ENCODE data around the gene CPT1A.

Gene CPT1A

GRCh38 chr11:68798221-68798813 lies 43.4 kb downstream of the CPT1A start:
- DNase-seq (ENCODE audit: low spot score): no peak

- DNase-seq (ENCODE audit: low spot score): no peak
These were observed 44.9 kb downstream of the CPT1A start for GRCh38 chr11:68796801-68797200.

GRCh38 chr11:68792400-68792966 lies 49.2 kb downstream of the CPT1A start:
- no peak for DNase-seq (ENCODE audit: low spot score)

GRCh38 chr11:68784653-68785052 lies 57.1 kb downstream of the CPT1A start:
- no peak for DNase-seq (ENCODE audit: low spot score)

GRCh38 chr11:68783216-68783821 lies 58.4 kb downstream of the CPT1A start:
- no peak for DNase-seq (ENCODE audit: low spot score)

- no peak for DNase-seq (ENCODE audit: low spot score)
These were observed 59.0 kb downstream of the CPT1A start for GRCh38 chr11:68782711-68783110.

GRCh38 chr11:68780829-68781228 lies 60.9 kb downstream of the CPT1A start:
- no peak for DNase-seq (ENCODE audit: low spot score)

GRCh38 chr11:68778205-68778604 lies 63.5 kb downstream of the CPT1A start:
- DNase-seq (ENCODE audit: low spot score): no peak

GRCh38 chr11:68776442-68777235 lies 65.1 kb downstream of the CPT1A start:
- no peak for DNase-seq (ENCODE audit: low spot score)

GRCh38 chr11:68775951-68776388 lies 65.7 kb downstream of the CPT1A start:
- no peak for DNase-seq (ENCODE audit: low spot score)

GRCh38 chr11:68774194-68774585 lies 67.5 kb downstream of the CPT1A start:
- no peak for DNase-seq (ENCODE audit: low spot score)

GRCh38 chr11:68773521-68774193 lies 68.1 kb downstream of the CPT1A start:
- DNase-seq (ENCODE audit: low spot score): peak; percentile 83

- no peak for DNase-seq (ENCODE audit: low spot score)
These were observed 68.8 kb downstream of the CPT1A start for GRCh38 chr11:68772936-68773335.

- no peak for DNase-seq (ENCODE audit: low spot score)
These were observed 70.9 kb downstream of the CPT1A start for GRCh38 chr11:68770781-68771180.

- DNase-seq (ENCODE audit: low spot score): no peak
These were observed 74.0 kb downstream of the CPT1A start for GRCh38 chr11:68767672-68768071.

GRCh38 chr11:68766786-68767185 lies 74.9 kb downstream of the CPT1A start:
- no peak for DNase-seq (ENCODE audit: low spot score)

GRCh38 chr11:68764746-68765145 lies 77.0 kb downstream of the CPT1A start:
- DNase-seq (ENCODE audit: low spot score): no peak

GRCh38 chr11:68763926-68764657 lies 77.6 kb downstream of the CPT1A start:
- no peak for DNase-seq (ENCODE audit: low spot score)

GRCh38 chr11:68763181-68763721 lies 78.5 kb downstream of the CPT1A start:
- DNase-seq (ENCODE audit: low spot score): no peak

- no peak for DNase-seq (ENCODE audit: low spot score)
These were observed 79.2 kb downstream of the CPT1A start for GRCh38 chr11:68762481-68762880.

- no peak for DNase-seq (ENCODE audit: low spot score)
These were observed 79.9 kb downstream of the CPT1A start for GRCh38 chr11:68761801-68762200.

Data from hepatic stellate cell (primary cell).